ENCODE measurements around the gene ERCC8.

DNA sequence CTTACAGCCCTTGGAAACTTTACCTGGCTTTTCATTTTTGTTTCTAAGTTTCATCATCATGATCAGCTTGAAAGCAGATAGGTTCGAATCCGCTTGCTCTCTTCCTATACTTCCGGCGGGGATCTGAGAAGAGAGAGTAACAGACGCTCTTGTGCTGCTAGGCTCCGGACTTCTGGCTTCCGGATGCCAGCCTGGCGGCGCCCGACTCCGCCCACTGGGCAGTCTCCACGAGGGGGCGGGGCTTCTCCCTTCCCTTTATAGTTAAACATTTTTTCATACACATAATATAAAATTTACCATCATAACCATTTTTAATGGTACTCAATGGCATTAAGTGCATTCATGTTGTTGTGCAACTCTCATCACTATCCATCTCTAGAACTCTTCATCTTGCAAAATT, 51.3 kb downstream of the ERCC8 start:
- no peak for TF ChIP-seq TCF7L2 (IDR thresholded peaks at IDR 0.05; ENCODE audit: low read depth, low read length)
- TF ChIP-seq, protein P1, sequence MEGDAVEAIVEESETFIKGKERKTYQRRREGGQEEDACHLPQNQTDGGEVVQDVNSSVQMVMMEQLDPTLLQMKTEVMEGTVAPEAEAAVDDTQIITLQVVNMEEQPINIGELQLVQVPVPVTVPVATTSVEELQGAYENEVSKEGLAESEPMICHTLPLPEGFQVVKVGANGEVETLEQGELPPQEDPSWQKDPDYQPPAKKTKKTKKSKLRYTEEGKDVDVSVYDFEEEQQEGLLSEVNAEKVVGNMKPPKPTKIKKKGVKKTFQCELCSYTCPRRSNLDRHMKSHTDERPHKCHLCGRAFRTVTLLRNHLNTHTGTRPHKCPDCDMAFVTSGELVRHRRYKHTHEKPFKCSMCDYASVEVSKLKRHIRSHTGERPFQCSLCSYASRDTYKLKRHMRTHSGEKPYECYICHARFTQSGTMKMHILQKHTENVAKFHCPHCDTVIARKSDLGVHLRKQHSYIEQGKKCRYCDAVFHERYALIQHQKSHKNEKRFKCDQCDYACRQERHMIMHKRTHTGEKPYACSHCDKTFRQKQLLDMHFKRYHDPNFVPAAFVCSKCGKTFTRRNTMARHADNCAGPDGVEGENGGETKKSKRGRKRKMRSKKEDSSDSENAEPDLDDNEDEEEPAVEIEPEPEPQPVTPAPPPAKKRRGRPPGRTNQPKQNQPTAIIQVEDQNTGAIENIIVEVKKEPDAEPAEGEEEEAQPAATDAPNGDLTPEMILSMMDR (IDR thresholded peaks at IDR 0.05) = no peak
- no peak for TF ChIP-seq POLR2AphosphoS5 (IDR thresholded peaks at IDR 0.05; ENCODE audit: low read depth, low read length)
- no peak for TF ChIP-seq SIN3A (IDR thresholded peaks at IDR 0.05; ENCODE audit: borderline replicate concordance, insufficient read depth, low read depth, low read length)
- TF ChIP-seq REST (IDR thresholded peaks at IDR 0.05; ENCODE audit: insufficient read depth in 1 of 2, low read depth in 2 of 2, low read length in 1 of 2) = no peak

Data from Panc1 (cell line).